Astrocyte of the cerebellum (primary cell): Measurements from ENCODE around the gene RET.

ENCODE experiments used
- DNase-seq: peaks from one replicate; pipeline ENCODE4 v3.0.0-alpha.2; 2011; ENCODE audit warnings: low read depth
- H3K4me3 ChIP-seq: 2 replicates; pipeline ENCODE4 v1.5.1; 2011; ENCODE audit warnings: mild to moderate bottlenecking, low read depth, low read length, moderate library complexity
- in situ Hi-C: cut with HindIII; loops from 2 replicates; pipeline ENCODE4 v1.10.0; 2017; ENCODE audit warnings: low sequenced_read_pairs
- TF ChIP-seq, protein P1 (sequence below): IDR thresholded peaks from 2 replicates; pipeline ENCODE4 v1.5.1; 2012; ENCODE audit warnings: low read length, low read depth, moderate library complexity, mild to moderate bottlenecking; ENCODE audit errors: missing control alignments

RET gene

DNA sequence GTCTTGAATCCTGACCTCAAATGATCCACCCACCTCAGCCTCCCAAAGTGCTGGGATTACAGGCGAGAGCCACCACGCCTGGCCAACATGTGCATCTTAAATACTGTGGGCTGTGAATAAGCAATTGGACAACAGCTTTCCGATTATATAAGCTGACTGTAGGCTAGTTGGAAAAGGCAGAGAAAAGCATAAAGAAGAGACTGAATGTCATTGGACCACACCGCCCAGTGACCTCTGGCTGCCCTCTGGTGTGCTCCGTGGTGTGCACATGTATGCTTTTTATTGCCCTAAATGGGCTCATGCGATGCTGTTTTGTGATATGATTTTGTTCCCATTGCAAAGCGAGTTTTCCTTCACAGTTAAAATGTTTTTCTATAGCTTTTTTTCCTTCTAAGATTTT lies 46.0 kb downstream of the RET start:
- no peak overlapping the region for H3K4me3 ChIP-seq
- no peak for DNase-seq
- in situ Hi-C loops: no loop called here
- TF ChIP-seq, protein P1, sequence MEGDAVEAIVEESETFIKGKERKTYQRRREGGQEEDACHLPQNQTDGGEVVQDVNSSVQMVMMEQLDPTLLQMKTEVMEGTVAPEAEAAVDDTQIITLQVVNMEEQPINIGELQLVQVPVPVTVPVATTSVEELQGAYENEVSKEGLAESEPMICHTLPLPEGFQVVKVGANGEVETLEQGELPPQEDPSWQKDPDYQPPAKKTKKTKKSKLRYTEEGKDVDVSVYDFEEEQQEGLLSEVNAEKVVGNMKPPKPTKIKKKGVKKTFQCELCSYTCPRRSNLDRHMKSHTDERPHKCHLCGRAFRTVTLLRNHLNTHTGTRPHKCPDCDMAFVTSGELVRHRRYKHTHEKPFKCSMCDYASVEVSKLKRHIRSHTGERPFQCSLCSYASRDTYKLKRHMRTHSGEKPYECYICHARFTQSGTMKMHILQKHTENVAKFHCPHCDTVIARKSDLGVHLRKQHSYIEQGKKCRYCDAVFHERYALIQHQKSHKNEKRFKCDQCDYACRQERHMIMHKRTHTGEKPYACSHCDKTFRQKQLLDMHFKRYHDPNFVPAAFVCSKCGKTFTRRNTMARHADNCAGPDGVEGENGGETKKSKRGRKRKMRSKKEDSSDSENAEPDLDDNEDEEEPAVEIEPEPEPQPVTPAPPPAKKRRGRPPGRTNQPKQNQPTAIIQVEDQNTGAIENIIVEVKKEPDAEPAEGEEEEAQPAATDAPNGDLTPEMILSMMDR: no peak

DNA sequence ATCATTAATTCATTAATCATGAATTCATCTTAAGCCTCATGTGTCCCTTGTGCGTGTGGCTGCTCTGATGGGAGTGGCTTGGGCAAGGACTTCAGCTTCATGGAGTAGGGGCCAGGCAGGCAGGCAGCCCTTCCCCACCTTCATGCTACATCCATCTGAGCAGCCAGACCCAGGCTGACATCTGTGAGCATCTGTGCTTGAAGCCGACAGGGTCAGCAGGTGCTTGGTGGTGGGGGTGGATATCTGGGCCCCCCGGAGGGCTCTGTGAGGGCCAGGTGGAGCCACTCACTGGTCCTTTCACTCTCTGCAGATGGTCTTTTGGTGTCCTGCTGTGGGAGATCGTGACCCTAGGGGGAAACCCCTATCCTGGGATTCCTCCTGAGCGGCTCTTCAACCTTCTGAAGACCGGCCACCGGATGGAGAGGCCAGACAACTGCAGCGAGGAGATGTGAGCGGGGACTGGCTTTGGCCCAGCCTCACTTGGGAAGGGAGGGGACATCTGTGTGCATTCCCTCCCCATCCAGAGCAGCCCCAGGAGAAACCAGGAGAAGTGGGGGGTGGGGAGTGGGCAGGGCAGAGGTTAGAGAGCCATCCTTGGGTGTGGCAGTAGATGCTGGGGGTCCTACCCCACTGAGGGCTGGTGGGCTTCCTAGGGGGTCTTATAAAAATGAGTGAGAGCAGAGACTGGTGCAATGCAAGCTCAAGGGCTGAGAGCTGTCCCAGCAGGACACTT lies 46.7 kb downstream of the RET start:
- in situ Hi-C loops: no loop called here
- DNase-seq: no peak
- TF ChIP-seq, protein P1: no peak
- no peak overlapping the region for H3K4me3 ChIP-seq

DNA sequence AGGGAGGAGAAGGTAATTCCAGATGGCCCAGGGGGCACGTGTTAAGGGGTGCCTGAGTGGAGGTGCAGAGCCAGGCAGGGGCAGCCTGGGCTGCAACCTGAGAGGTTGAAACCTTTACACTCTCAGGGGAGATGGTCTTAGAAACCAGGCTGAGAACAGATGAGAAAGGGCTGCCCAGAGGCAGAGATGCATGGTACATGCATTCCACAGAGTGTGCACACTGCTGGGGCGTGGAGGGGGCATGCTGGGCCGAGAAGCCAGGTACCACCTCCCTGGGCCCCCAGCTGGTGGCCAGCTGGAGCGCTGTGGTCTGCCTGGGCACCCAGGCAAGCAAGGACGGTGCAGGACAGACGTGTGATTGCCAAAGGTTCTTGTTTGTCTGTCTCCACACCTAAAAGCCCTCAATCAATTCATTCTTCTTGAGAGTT lies 47.2 kb downstream of the RET start:
- no peak overlapping the region for H3K4me3 ChIP-seq
- no peak for DNase-seq
- TF ChIP-seq, protein P1: no peak
- in situ Hi-C loops: no loop called here

DNA sequence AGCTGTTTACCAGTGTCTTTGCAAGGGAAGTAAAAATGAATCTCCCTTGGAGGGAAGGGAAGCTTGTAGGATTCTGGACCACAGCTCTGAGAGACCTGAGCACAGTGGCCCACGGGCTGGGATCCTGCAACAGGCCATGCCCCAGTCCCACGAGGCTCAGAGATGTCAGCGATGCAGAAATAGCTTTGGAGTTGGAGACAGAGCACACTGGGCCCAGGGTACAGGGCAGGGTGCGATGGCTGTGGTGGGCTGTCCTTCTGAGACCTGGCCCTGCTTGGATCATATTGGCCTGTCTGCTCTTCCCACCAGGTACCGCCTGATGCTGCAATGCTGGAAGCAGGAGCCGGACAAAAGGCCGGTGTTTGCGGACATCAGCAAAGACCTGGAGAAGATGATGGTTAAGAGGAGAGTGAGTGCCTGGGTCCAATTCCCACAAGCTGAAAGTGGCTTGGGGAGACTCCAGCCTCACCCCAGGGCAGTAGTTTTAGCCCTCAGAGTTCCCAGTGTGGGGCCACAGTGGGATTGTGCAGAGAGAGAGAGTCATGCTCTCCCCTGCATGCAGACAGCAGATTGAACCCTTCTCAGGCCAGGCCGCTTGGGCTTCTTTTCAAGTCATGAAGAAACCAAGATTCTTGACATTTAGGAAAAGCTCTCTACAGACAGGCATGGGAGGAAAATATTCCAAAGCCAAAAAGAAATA lies 47.9 kb downstream of the RET start:
- in situ Hi-C loops: no loop called here
- no peak overlapping the region for H3K4me3 ChIP-seq
- TF ChIP-seq, protein P1: no peak
- no peak for DNase-seq

DNA sequence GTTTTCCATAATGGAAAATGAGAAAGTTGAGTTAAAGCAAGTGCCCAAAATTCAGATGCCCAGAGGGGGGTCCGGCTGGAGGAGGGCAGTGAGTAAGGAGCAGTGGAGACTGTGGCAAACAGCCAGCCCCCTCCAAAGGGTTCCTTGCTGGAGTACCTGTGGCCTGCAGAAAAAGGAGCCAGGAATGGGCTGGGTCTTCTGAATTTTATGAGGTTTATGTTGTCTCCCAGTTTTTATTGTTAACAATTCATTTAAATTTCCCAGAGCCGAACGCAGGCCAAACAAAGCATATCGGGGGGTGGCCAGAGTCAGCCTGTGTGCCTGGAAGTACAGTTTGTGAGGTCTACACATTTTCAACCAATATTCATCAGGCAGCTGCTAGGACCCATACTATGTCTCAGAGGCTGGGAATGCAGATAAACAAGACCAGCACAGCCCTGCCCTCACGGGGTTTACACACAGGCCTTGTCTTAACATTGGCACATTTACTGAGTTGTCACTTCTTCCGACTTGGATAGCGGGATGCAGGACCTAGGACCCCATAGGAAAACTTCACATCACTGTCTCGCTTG lies 48.5 kb downstream of the RET start:
- no peak for DNase-seq
- in situ Hi-C loops: no loop called here
- TF ChIP-seq, protein P1: no peak

DNA sequence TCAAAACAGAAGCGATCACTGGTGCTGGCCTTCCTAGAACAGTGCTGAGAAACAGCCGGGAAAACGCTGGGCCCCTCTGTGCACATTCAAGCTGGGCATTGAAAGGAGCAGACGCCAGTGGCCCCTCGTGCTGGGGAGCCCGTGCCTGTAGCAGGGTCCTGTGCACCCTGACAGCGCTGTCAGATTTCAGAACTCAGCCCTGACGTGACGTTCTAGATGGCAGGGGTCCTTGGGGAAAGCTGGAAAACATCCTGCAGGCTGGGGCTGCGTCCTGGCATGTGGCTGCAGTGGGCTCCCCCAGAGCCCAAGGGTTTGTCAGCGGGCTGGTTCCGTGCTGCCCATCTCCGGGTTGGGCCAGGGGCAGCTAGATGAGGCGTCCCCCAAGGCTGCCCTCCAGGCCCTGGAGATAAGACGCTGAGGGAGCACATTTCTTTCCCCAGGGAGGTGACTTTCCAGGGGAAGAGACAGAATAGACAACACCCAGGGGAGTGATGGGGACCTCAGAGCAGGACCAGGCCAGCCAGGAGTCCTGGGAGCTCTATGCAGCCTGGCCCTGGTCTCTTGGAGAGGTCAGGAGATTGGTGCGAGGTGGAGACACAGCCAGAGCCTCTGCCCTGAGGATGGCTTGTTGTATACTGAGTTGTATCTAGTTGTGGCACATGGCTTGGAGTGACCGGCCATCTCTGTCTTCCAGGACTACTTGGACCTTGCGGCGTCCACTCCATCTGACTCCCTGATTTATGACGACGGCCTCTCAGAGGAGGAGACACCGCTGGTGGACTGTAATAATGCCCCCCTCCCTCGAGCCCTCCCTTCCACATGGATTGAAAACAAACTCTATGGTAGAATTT lies 49.2 kb downstream of the RET start:
- H3K4me3 ChIP-seq: no peak overlapping the region
- TF ChIP-seq, protein P1: no peak
- no peak for DNase-seq
- in situ Hi-C loops: no loop called here

More for the DNA sequence above, 48.5 kb downstream of the RET start:
- no peak overlapping the region for H3K4me3 ChIP-seq
